HG02981 (cell line): ENCODE measurements around the gene ZNF253.
A peak's percentile ranks its signal among the peaks of the same experiment; 100 is the strongest.
"Not testable (repeated sequence)": the region's sequence is repeated elsewhere in the genome, so short reads cannot be mapped to it uniquely, and the experiment has no call there.

ENCODE experiments used
- ATAC-seq: cut with Tn5 transposase; IDR thresholded peaks from one replicate; pipeline ENCODE4 v1.9.1; 2021; ENCODE audit warnings: mild to moderate bottlenecking, moderate library complexity; ENCODE audit not compliant: unreplicated experiment

Gene ZNF253

GRCh38 chr19:19892055-19892941 is 26.6 kb downstream of the ZNF253 start:
- ATAC-seq, result not testable (repeated sequence)

GRCh38 chr19:19900139-19900728 is 34.6 kb downstream of the ZNF253 start:
- ATAC-seq, result no peak

GRCh38 chr19:19900729-19901444 is 35.2 kb downstream of the ZNF253 start, which contains the start of gene ZNF93:
Gene ZNF93, plus strand, starts transcription at chr19:19900946. Its CDS starts 143 bp downstream, at chr19:19901089.
- ATAC-seq, result peak; percentile 93

DNA sequence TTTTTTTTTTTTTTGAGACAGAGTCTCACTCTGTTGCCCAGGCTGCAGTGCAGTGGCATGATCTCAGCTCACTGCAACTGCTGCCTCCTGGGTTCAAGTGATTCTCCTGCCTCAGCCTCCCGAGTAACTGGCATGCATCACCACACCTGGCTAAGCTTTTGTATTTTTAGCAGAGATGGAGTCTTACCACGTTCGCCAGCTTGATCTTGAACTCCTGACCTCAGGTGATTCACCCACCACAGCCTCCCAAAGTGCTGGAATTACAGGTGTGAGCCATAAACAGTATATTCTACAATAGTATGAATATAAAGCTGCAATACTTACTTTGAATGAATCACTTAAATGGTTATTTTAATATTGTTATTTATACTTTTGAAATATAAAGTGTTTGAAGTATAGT is 41.9 kb downstream of the ZNF253 start:
- not testable (repeated sequence) for ATAC-seq

GRCh38 chr19:19909654-19910053 is 44.0 kb downstream of the ZNF253 start:
- ATAC-seq, result no peak

DNA sequence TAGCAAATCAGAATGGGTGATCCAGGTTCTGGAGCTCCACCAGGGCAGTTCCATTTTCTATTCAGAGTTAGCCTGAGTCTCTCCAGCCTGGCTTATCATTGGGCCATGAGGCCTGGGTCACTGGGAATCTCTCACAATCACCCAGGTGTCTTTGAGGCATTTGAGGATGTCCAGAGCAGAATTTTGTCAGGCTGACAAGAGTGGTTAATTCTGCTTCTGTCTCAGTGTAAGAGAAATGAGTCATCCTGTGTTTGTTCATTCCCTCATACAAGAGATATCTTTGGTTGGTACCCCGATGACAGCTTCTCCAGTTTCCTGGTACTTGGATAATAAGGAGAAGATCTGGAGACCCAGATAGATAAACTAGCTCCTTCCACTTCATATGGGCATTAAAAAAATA is 45.5 kb downstream of the ZNF253 start:
- ATAC-seq, result no peak

GRCh38 chr19:19914596-19914995 is 48.9 kb downstream of the ZNF253 start:
- ATAC-seq, result no peak

- not testable (repeated sequence) for ATAC-seq
Observed at GRCh38 chr19:19930417-19930816, 64.7 kb downstream of the ZNF253 start.

DNA sequence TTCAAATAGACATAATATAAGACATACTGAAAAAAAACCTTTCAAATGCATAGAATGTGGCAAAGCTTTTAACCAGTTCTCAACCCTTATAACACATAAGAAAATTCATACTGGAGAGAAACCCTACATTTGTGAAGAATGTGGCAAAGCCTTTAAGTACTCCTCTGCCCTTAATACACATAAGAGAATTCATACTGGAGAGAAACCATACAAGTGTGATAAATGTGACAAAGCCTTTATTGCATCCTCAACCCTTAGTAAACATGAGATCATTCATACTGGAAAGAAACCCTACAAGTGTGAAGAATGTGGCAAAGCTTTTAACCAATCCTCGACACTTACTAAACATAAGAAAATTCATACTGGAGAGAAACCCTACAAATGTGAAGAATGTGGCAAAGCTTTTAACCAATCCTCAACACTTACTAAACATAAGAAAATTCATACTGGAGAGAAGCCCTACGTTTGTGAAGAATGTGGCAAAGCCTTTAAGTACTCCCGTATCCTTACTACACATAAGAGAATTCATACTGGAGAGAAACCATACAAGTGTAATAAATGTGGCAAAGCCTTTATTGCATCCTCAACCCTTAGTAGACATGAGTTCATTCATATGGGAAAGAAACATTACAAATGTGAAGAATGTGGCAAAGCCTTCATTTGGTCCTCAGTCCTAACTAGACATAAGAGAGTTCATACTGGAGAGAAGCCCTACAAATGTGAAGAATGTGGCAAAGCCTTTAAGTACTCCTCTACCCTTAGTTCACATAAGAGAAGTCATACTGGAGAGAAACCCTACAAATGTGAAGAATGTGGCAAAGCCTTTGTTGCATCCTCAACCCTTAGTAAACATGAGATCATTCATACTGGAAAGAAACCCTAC is 68.0 kb downstream of the ZNF253 start:
- not testable (repeated sequence) for ATAC-seq

GRCh38 chr19:19937403-19937802 is 71.7 kb downstream of the ZNF253 start:
- ATAC-seq, result no peak

DNA sequence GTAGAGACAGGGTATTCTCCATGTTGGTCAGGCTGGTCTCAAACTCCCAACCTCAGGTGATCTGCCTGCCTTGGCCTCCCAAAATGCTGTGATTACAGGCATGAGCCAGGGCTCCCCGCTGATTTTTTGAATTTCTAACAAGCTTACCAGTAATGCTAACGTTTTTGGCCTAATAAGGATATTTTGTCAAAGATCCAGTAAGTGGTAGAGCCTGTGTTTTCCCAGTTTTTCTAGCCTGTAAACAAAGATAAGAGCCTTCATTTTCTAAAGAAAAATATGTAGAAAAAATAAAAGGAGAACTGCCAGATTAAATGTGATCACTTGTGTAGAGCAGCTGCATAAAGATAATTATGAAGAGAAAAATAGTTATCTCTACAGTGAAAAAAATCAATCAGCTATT is 72.8 kb downstream of the ZNF253 start:
- ATAC-seq, result no peak

DNA sequence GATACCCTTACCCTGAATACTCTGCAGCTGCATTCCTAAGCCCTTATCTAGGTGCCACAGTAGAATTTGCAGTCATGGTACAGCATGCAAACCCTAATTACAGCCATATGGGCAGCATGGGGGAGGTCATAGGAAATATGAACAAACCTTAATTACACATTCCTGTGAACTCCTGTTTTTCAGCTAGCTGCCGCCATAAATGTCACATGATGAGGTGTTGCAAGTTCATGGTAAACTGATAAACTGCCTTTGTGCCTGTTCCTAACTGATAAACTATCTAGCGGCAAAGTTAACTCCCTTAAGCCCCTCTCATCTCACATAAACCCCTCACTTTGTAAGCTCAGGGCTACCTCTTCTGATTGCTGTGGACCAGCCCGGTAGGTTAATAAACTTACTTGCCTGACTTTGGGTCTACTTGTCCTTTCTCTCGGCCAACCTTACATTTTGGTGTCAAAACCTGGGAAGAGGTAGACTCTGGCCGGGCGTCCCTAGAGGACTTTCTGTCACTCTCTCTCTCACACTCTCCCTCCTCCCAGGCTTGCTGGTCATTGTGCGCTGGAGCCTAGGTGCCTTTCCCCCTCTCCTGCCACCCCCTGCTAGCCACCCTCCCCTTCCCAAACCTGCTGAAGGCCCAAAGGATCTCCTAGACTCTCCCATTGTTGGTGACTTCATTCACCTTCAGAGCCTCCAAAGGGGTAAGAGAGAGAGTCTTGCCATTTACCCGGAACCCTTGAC is 78.3 kb downstream of the ZNF253 start:
- ATAC-seq, result no peak
